DOHH2 (cell line): ENCODE measurements around the gene MRTFA.
A peak's percentile ranks its signal among the peaks of the same experiment; 100 is the strongest.

Experiments
- H3F3A ChIP-seq: fragments of 200-600 bp; sonication (generic), shearing (Covaris generic); 2 replicates; pipeline ENCODE4 v1.6.0; 2016; ENCODE audit warnings: antibody characterized with exemption, mild to moderate bottlenecking; ENCODE audit not compliant: control insufficient read depth, insufficient read depth
- H3K27ac ChIP-seq: fragments of 200-600 bp; sonication (generic); 2 replicates; pipeline ENCODE4 v1.5.1; 2014; ENCODE audit warnings: low read depth, mild to moderate bottlenecking, low read length, moderate library complexity
- H3K27me3 ChIP-seq: fragments of 200-600 bp; sonication (generic); 2 replicates; pipeline ENCODE4 v1.6.1; 2014; ENCODE audit warnings: mild to moderate bottlenecking, low read length, mixed read lengths; ENCODE audit not compliant: control insufficient read depth
- H3K36me3 ChIP-seq: fragments of 200-600 bp; sonication (generic); 2 replicates; pipeline ENCODE4 v1.6.1; 2014; ENCODE audit warnings: mild to moderate bottlenecking, low read length, moderate library complexity, mixed read lengths; ENCODE audit not compliant: control insufficient read depth
- H3K4me1 ChIP-seq: fragments of 200-600 bp; sonication (generic); 2 replicates; pipeline ENCODE4 v1.6.1; 2014; ENCODE audit warnings: mild to moderate bottlenecking, low read length, mixed read lengths; ENCODE audit not compliant: control insufficient read depth
- H3K4me2 ChIP-seq: fragments of 200-600 bp; sonication (generic); 2 replicates; pipeline ENCODE4 v1.6.0; 2014; ENCODE audit warnings: mild to moderate bottlenecking, low read length, moderate library complexity
- H3K4me3 ChIP-seq: fragments of 200-600 bp; sonication (generic); 2 replicates; pipeline ENCODE4 v1.5.1; 2014; ENCODE audit warnings: mild to moderate bottlenecking, low read length, mixed read lengths
- H3K79me2 ChIP-seq: fragments of 200-600 bp; sonication (generic); 2 replicates; pipeline ENCODE4 v1.6.1; 2014; ENCODE audit warnings: mild to moderate bottlenecking, low read length, mixed read lengths; ENCODE audit not compliant: control insufficient read depth
- H3K9me2 ChIP-seq: fragments of 200-600 bp; sonication (generic); replicated peaks from 2 replicates; pipeline ENCODE4 v1.6.1; 2014; ENCODE audit warnings: mild to moderate bottlenecking, low read length, mixed read lengths; ENCODE audit not compliant: control insufficient read depth
- H3K9me3 ChIP-seq: fragments of 200-600 bp; sonication (generic); 2 replicates; pipeline ENCODE4 v1.6.1; 2014; ENCODE audit warnings: antibody characterized with exemption, low read length, mixed read lengths; ENCODE audit not compliant: control insufficient read depth, insufficient read depth
- H4K20me1 ChIP-seq: fragments of 200-600 bp; sonication (generic); 2 replicates; pipeline ENCODE4 v1.6.0; 2014; ENCODE audit warnings: low read depth, mild to moderate bottlenecking, antibody characterized with exemption, low read length, moderate library complexity; ENCODE audit not compliant: control insufficient read depth, insufficient read depth
- EZH2phosphoT487 ChIP-seq: fragments of 200-600 bp; sonication (generic); IDR thresholded peaks from 2 replicates; pipeline ENCODE4 v1.6.1; 2017; ENCODE audit warnings: borderline replicate concordance, mild to moderate bottlenecking, antibody characterized with exemption, low read length, moderate library complexity, mixed read lengths
- TF ChIP-seq, protein P1 (sequence below): fragments of 200-600 bp; sonication (generic); IDR thresholded peaks from one replicate; pipeline ENCODE4 v1.5.1; 2014; ENCODE audit warnings: antibody characterized with exemption, mild to moderate bottlenecking, low read depth, low read length; ENCODE audit not compliant: poor library complexity, severe bottlenecking

The MRTFA gene

DNA sequence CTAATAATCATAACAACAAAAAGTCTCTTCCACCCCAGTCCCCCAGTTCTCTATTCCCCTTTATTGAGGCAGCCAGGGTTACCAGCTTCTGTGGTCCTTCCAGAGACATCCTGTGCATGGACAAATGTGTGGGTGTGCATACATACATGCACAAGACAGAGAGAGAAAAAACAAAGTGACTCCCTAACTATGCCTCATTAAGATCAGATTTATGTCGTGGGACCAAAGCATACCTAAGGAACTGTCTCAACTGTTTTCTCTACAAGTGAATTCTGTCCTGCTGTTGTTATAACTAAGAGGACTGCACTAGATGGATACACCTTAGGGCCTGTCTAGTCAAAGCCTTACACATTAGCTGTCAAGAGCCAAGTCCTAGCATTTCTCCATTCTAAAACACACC is 106.7 kb downstream of the MRTFA start:
- Histone ChIP-seq H3K27ac (no peak overlapping the region), H3K27me3 (no peaks in the 10 kb centered on the region), H3K4me3 (no peak overlapping the region)

DNA sequence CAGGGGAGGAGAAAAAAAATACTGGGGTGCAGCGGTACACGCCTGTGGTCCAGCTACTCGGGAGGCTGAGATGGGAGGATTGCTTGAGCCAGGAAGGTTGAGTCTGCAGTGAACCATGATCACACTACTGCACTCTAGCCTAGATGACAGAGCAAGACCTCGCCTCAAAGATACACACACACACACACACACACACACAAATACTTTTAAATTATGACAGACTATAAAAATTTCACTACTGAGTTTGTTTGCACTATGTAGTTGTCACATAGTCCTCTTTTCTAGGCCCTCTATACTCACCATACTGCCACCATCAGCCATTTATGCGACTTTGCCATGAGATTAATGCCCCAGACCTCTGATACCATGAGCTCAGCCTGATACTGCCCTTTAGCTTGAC is 109.6 kb downstream of the MRTFA start:
- Histone ChIP-seq H3K4me3 (no peak overlapping the region), H3K9me2 (no peaks in the 10 kb centered on the region), H3K27ac (no peak overlapping the region), H3K9me3 (no peaks in the 10 kb centered on the region), H3K4me2 (no peak overlapping the region), H3K27me3 (no peaks in the 10 kb centered on the region), H4K20me1 (no peaks in the 10 kb centered on the region; the same call in 1 of the 2 replicates), H3F3A (no peaks in the 10 kb centered on the region; the same call in 1 of the 2 replicates), H3K79me2 (peaks cover 35% of the 10 kb centered on the region), H3K36me3 (no peaks in the 10 kb centered on the region), H3K4me1 (peaks cover 24% of the 10 kb centered on the region)
- TF ChIP-seq, protein P1, sequence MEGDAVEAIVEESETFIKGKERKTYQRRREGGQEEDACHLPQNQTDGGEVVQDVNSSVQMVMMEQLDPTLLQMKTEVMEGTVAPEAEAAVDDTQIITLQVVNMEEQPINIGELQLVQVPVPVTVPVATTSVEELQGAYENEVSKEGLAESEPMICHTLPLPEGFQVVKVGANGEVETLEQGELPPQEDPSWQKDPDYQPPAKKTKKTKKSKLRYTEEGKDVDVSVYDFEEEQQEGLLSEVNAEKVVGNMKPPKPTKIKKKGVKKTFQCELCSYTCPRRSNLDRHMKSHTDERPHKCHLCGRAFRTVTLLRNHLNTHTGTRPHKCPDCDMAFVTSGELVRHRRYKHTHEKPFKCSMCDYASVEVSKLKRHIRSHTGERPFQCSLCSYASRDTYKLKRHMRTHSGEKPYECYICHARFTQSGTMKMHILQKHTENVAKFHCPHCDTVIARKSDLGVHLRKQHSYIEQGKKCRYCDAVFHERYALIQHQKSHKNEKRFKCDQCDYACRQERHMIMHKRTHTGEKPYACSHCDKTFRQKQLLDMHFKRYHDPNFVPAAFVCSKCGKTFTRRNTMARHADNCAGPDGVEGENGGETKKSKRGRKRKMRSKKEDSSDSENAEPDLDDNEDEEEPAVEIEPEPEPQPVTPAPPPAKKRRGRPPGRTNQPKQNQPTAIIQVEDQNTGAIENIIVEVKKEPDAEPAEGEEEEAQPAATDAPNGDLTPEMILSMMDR, result no peak
- no peak for TF ChIP-seq EZH2phosphoT487

More for the DNA sequence above, 106.7 kb downstream of the MRTFA start:
- peaks cover 10% of the 10 kb centered on the region for H3F3A ChIP-seq
- no peaks in the 10 kb centered on the region; the same call in 1 of the 2 replicates for H4K20me1 ChIP-seq
- peaks cover 44% of the 10 kb centered on the region for H3K79me2 ChIP-seq
- H3K4me1 ChIP-seq, result peaks cover 50% of the 10 kb centered on the region
- no peaks in the 10 kb centered on the region for H3K9me3 ChIP-seq
- TF ChIP-seq, protein P1, result no peak
- TF ChIP-seq EZH2phosphoT487, result no peak
- H3K4me2 ChIP-seq, result no peak overlapping the region
- no peaks in the 10 kb centered on the region; the same call in 1 of the 2 replicates for H3K36me3 ChIP-seq
- no peaks in the 10 kb centered on the region for H3K9me2 ChIP-seq

DNA sequence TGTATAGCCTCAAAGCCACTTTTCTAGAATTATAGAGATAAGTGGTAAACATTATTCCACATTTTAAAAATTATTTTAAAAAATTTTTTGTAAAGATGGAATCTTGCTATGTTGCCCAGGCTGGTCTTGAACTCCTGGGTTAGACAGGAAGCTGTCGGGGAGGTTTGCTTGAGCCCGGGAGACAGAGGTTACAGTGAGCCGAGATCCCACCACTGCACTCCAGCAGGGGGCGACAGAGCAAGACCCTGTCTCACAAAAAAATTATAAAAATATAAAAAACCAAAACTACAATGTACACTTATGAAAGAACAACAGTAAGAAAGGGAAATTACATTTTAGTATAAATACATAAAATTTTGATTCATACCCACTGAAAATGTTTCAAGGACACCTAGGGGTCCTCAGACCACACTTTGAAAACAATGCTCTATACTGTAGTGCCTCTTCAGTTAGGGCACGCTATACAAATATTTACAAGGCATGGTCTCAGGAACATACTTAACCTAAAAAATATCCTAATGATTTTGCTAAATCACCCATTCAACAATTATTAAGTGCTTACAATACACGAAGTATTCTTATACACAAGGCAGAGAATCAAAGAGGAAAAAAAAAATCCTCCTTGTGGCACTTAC is 111.2 kb downstream of the MRTFA start:
- no peaks in the 10 kb centered on the region for H3K9me2 ChIP-seq
- no peak overlapping the region for H3K4me2 ChIP-seq
- H3K79me2 ChIP-seq, result peaks cover 23% of the 10 kb centered on the region
- no peak for TF ChIP-seq EZH2phosphoT487
- TF ChIP-seq, protein P1, result peak; percentile 70
- H3K36me3 ChIP-seq, result no peaks in the 10 kb centered on the region
- H3K27me3 ChIP-seq, result no peaks in the 10 kb centered on the region
- no peaks in the 10 kb centered on the region for H3K9me3 ChIP-seq
- no peaks in the 10 kb centered on the region; the same call in 1 of the 2 replicates for H4K20me1 ChIP-seq
- H3K4me1 ChIP-seq, result peaks cover 12% of the 10 kb centered on the region
- H3F3A ChIP-seq, result no peaks in the 10 kb centered on the region; the same call in 1 of the 2 replicates
- no peak overlapping the region for H3K27ac ChIP-seq
- no peak overlapping the region for H3K4me3 ChIP-seq
